Measurements from ENCODE around the gene DNAJC12. TPM values are rescaled to one million over a fixed set of nuclear protein-coding genes. Genes with fewer than 3 reads are reported as not detected.

DNAJC12 gene
- total RNA-seq, 1 experiment from 2014 or later, result 2.2 TPM

- intact Hi-C loops (cut with micrococcal nuclease; ENCODE audit: unreplicated experiment), result no loop called here
- Histone ChIP-seq H3K4me1 (no peaks in the 10 kb centered on the region), H3K36me3 (ENCODE audit: control insufficient read depth, insufficient read depth, low read length) (no peaks in the 10 kb centered on the region), H3K9me3 (no peaks in the 10 kb centered on the region), H3K27me3 (replicated peaks; ENCODE audit: control insufficient read depth, insufficient read depth, low read length) (no peaks in the 10 kb centered on the region), H3K4me3 (ENCODE audit: low read depth, low read length) (no peak overlapping the region)
- ChIA-PET CTCF (interaction anchor here (1.1 kb wide), 1 partner anchor 9 kb away, joined by 6 read pairs; the partner anchor contains the start of gene SIRT1), POLR2A (no interaction called here)
- H3K27ac Mint-ChIP-seq (ENCODE audit: unreplicated experiment), result no peak overlapping the region
- no peak for DNase-seq
- H3K27me3 Mint-ChIP-seq (ENCODE audit: insufficient read depth, unreplicated experiment), result no peaks in the 10 kb centered on the region
- no peak for TF ChIP-seq CTCF (IDR thresholded peaks at IDR 0.05; ENCODE audit: insufficient read depth in 1 of 2, low read depth in 1 of 2, low read length in 1 of 2, severe bottlenecking in 1 of 2, unreplicated experiment in 1 of 2)
- no peak overlapping the region for H3K4me3 Mint-ChIP-seq (ENCODE audit: unreplicated experiment)
- no peaks in the 10 kb centered on the region for H3K4me1 Mint-ChIP-seq (ENCODE audit: low read depth, unreplicated experiment)
- H3K36me3 Mint-ChIP-seq (ENCODE audit: insufficient read depth, unreplicated experiment), result no peaks in the 10 kb centered on the region
- no TSS peak for BruUV-seq (replicated peaks)
- no peaks in the 10 kb centered on the region for H3K9me3 Mint-ChIP-seq (ENCODE audit: unreplicated experiment)
Measured at GRCh38 chr10:67875340-67876238, 37.6 kb upstream of the DNAJC12 start.

- Histone ChIP-seq H3K27me3 (replicated peaks; ENCODE audit: control insufficient read depth, insufficient read depth, low read length) (no peaks in the 10 kb centered on the region), H3K36me3 (ENCODE audit: control insufficient read depth, insufficient read depth, low read length) (no peaks in the 10 kb centered on the region), H3K4me1 (no peaks in the 10 kb centered on the region), H3K4me3 (ENCODE audit: low read depth, low read length) (no peak overlapping the region), H3K9me3 (no peaks in the 10 kb centered on the region)
- no peaks in the 10 kb centered on the region for H3K4me1 Mint-ChIP-seq (ENCODE audit: low read depth, unreplicated experiment)
- BruUV-seq (replicated peaks), result no TSS peak
- DNase-seq, result no peak
- no peaks in the 10 kb centered on the region for H3K36me3 Mint-ChIP-seq (ENCODE audit: insufficient read depth, unreplicated experiment)
- ChIA-PET POLR2A (no interaction called here), CTCF (interaction anchor here (0.7 kb wide), 2 partner anchors 203 to 343 kb away, joined by 6 to 7 read pairs; no protein-coding TSS in a partner anchor)
- H3K27ac Mint-ChIP-seq (ENCODE audit: unreplicated experiment), result no peak overlapping the region
- no peaks in the 10 kb centered on the region for H3K9me3 Mint-ChIP-seq (ENCODE audit: unreplicated experiment)
- intact Hi-C loops (cut with micrococcal nuclease; ENCODE audit: unreplicated experiment), result no loop called here
- no peaks in the 10 kb centered on the region for H3K27me3 Mint-ChIP-seq (ENCODE audit: insufficient read depth, unreplicated experiment)
- H3K4me3 Mint-ChIP-seq (ENCODE audit: unreplicated experiment), result no peak overlapping the region
- TF ChIP-seq CTCF (IDR thresholded peaks at IDR 0.05; ENCODE audit: insufficient read depth in 1 of 2, low read depth in 1 of 2, low read length in 1 of 2, severe bottlenecking in 1 of 2, unreplicated experiment in 1 of 2), result no peak
Measured at GRCh38 chr10:67869996-67870395, 32.0 kb upstream of the DNAJC12 start.

GRCh38 chr10:67868132-67868531 lies 30.1 kb upstream of the DNAJC12 start:
- DNase-seq, result no peak
- no peak overlapping the region for H3K4me3 ChIP-seq (ENCODE audit: low read depth, low read length)
- no peaks in the 10 kb centered on the region for H3K9me3 Mint-ChIP-seq (ENCODE audit: unreplicated experiment)
- intact Hi-C loops (cut with micrococcal nuclease; ENCODE audit: unreplicated experiment), result no loop called here
- POLR2A ChIA-PET, result no interaction called here
- no peak for TF ChIP-seq CTCF (IDR thresholded peaks at IDR 0.05; ENCODE audit: insufficient read depth in 1 of 2, low read depth in 1 of 2, low read length in 1 of 2, severe bottlenecking in 1 of 2, unreplicated experiment in 1 of 2)
- H3K27me3 ChIP-seq (replicated peaks; ENCODE audit: control insufficient read depth, insufficient read depth, low read length), result no peaks in the 10 kb centered on the region
- H3K4me3 Mint-ChIP-seq (ENCODE audit: unreplicated experiment), result no peak overlapping the region
- H3K4me1 Mint-ChIP-seq (ENCODE audit: low read depth, unreplicated experiment), result peaks cover 3% of the 10 kb centered on the region
- no peaks in the 10 kb centered on the region for H3K9me3 ChIP-seq
- no peaks in the 10 kb centered on the region for H3K27me3 Mint-ChIP-seq (ENCODE audit: insufficient read depth, unreplicated experiment)
- H3K4me1 ChIP-seq, result 0 out of 2 replicates have a peak, but pooled peaks cover 2% of the 10 kb centered on the region
- no peak overlapping the region for H3K27ac Mint-ChIP-seq (ENCODE audit: unreplicated experiment)
- H3K36me3 Mint-ChIP-seq (ENCODE audit: insufficient read depth, unreplicated experiment), result no peaks in the 10 kb centered on the region
- BruUV-seq (replicated peaks), result no TSS peak
- H3K36me3 ChIP-seq (ENCODE audit: control insufficient read depth, insufficient read depth, low read length), result no peaks in the 10 kb centered on the region
- CTCF ChIA-PET, result interaction anchor here (0.6 kb wide), 1 partner anchor 95 kb away, joined by 3 read pairs; no protein-coding TSS in a partner anchor
